ENCODE results near the gene ZCCHC24. TPM values are rescaled to one million over a fixed set of nuclear protein-coding genes. Genes with fewer than 3 reads are reported as not detected.

ZCCHC24 gene
- polyA plus RNA-seq, 6 donors from 2014 or later, result 0.12 to 0.54 (median 0.43) TPM; not detected in 1

DNA sequence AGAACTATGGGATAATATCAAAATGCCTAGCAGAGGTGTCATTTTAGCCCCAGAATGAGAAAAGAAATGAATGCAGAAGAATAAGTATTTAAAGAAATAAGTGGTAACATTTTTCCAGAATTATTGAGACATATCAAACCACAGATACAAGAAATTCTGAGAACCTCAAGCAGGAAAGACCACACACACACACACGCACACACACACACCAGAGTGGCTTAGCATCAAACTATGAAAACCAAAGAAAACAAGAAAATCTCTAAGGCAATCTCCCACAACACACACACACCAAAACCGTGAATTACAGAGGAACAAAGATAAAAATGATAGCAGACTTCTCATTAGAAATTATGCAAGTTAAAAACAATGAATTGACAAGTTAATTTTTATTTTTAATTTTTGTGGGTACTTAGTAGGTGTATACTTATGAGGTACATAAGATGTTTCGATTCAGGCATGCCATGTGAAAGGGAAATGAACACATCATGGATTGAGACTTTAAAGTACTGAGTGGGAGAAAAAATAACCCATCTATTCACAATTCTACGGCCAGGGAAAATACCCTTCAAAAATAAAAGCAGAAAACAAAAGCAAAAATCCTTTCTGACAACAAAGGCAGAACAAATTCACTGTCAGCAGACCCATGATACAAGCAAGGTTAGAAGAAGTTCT, 83.6 kb downstream of the ZCCHC24 start:
- Mint-ChIP-seq H3K4me3 (no peak overlapping the region), H3K27me3 (peaks cover 0 to 5% (median 0%) of the 10 kb centered on the region in 3 donors), H3K4me1 (peaks cover 4 to 22% (median 8%) of the 10 kb centered on the region in 3 donors), H3K27ac (peak overlapping the region in 1 of 6 donors; percentile 1), H3K36me3 (peaks cover 0 to 4% of the 10 kb centered on the region in 2 donors), H3K9me3 (no peaks in the 10 kb centered on the region)
- DNase-seq, result no peak
- no peak for ATAC-seq (ENCODE audit: low read depth in 2 of 2)

GRCh38 chr10:79360499-79361342, 84.7 kb downstream of the ZCCHC24 start:
- Mint-ChIP-seq H3K9me3 (no peaks in the 10 kb centered on the region), H3K36me3 (peaks cover 0 to 4% of the 10 kb centered on the region in 2 donors), H3K27me3 (peaks cover 0 to 4% (median 0%) of the 10 kb centered on the region in 3 donors), H3K27ac (no peak overlapping the region), H3K4me1 (peaks cover 7 to 30% (median 14%) of the 10 kb centered on the region in 3 donors), H3K4me3 (no peak overlapping the region)
- ATAC-seq (ENCODE audit: low read depth in 2 of 2) (no peak), DNase-seq (no peak)

DNA sequence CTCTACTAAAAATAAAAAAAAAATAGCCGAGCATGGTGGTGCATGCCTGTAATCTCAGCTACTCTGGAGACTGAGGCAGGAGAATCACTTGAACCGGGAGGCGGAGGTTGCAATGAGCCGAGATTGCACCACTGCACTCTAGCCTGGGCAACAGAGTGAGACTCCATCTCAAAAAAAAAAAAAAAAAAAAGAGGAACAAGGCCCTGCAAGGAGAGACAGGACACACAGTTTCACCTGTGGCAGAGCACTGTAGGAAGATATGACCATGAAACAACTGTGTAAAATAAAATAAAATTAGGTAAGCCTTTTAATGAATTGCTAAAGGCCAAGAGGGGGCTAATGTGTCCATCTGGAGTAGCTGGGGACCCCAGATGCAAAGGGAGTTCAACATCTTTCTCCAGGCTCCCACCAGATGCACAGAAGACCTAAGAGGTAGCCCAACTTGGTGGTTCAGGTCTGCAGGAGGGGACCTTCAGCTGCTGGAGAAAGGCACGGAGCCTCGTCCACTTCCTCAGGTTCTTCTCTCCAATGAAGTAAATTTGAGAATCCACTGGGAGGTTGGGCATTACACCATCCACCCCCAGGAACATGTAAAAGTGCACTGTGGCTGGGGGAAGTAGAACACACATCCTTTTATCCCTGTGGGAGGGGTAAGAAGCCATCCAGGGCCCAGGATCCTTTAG, 85.5 kb downstream of the ZCCHC24 start:
- peak; percentile 69 to 84 for ATAC-seq (ENCODE audit: low read depth in 2 of 2)
- no peak overlapping the region for H3K27ac Mint-ChIP-seq

DNA sequence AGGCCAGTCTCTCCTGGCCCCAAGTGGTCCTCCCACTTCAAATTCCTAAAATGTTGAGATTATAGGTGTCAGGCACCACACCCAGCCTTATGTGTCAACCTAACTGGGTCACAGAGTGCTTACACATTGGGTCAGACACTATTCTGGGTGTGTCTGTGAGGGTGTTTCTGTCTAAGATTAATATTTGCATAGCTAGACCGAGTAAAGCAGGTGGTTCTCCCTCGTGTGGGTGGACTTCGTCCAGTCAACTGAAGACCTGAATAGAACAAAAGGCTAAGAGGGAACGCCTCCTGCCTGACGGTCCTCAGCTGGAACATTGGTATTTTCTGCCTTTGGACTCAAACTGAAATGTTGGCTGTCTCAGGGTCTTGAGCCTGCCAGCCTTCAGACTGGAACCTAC, 86.6 kb downstream of the ZCCHC24 start:
- H3K4me1 Mint-ChIP-seq, result peaks cover 20 to 49% (median 25%) of the 10 kb centered on the region in 3 donors
- peaks cover 0 to 4% (median 0%) of the 10 kb centered on the region in 3 donors for H3K27me3 Mint-ChIP-seq
- peaks cover 0 to 4% of the 10 kb centered on the region in 2 donors for H3K36me3 Mint-ChIP-seq
- no peaks in the 10 kb centered on the region for H3K9me3 Mint-ChIP-seq
- H3K4me3 Mint-ChIP-seq, result no peak overlapping the region
- H3K27ac Mint-ChIP-seq, result peak overlapping the region in 3 of 6 donors; percentile 6 to 84 (median 82)
- DNase-seq, result no peak
- no peak for ATAC-seq (ENCODE audit: low read depth in 2 of 2)

More for the DNA sequence above, 85.5 kb downstream of the ZCCHC24 start:
- H3K4me3 Mint-ChIP-seq, result no peak overlapping the region
- H3K27me3 Mint-ChIP-seq, result peaks cover 0 to 4% (median 0%) of the 10 kb centered on the region in 3 donors
- no peaks in the 10 kb centered on the region for H3K9me3 Mint-ChIP-seq
- H3K36me3 Mint-ChIP-seq, result peaks cover 0 to 4% of the 10 kb centered on the region in 2 donors
- peaks cover 13 to 38% (median 18%) of the 10 kb centered on the region in 3 donors for H3K4me1 Mint-ChIP-seq
- DNase-seq, result no peak

- Mint-ChIP-seq H3K27ac (no peak overlapping the region), H3K4me1 (peaks cover 28 to 62% (median 36%) of the 10 kb centered on the region in 3 donors), H3K4me3 (peak overlapping the region in 1 of 8 donors; percentile 44), H3K27me3 (peaks cover 0 to 4% (median 0%) of the 10 kb centered on the region in 3 donors), H3K36me3 (peaks cover 6 to 13% of the 10 kb centered on the region in 2 donors), H3K9me3 (no peaks in the 10 kb centered on the region)
- DNase-seq (no peak), ATAC-seq (ENCODE audit: low read depth in 2 of 2) (no peak)
Measured at GRCh38 chr10:79357180-79357579, 88.2 kb downstream of the ZCCHC24 start.

DNA sequence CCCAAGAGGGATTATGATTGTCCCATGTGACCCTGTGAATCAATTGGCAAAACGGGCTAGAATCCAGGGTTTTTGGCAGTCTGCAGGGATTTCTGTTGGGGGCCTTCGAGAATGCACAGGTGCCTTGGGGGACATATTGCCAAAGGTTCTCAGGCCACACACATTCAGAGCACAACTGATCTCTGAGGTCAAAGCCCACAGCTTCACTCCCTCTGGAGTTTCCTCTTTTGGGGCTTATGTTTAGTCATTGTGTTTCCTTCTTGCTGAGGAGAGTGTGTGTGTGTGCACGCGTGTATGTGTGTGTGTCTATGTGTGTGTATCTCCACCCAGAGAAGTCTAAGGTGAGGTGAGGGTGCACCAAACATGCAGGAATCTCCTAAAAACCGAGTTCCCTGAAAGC, 89.3 kb downstream of the ZCCHC24 start:
- H3K9me3 Mint-ChIP-seq, result no peaks in the 10 kb centered on the region
- H3K4me1 Mint-ChIP-seq, result peaks cover 28 to 63% (median 38%) of the 10 kb centered on the region in 3 donors
- H3K36me3 Mint-ChIP-seq, result peaks cover 7 to 15% of the 10 kb centered on the region in 2 donors
- ATAC-seq (ENCODE audit: low read depth in 2 of 2), result peak in 1 of 2 donors; percentile 22
- DNase-seq, result no peak
- H3K27ac Mint-ChIP-seq, result peak overlapping the region in 1 of 6 donors; percentile 94
- H3K27me3 Mint-ChIP-seq, result peaks cover 0 to 4% (median 0%) of the 10 kb centered on the region in 3 donors
- peak overlapping the region in 1 of 8 donors; percentile 61 for H3K4me3 Mint-ChIP-seq

DNA sequence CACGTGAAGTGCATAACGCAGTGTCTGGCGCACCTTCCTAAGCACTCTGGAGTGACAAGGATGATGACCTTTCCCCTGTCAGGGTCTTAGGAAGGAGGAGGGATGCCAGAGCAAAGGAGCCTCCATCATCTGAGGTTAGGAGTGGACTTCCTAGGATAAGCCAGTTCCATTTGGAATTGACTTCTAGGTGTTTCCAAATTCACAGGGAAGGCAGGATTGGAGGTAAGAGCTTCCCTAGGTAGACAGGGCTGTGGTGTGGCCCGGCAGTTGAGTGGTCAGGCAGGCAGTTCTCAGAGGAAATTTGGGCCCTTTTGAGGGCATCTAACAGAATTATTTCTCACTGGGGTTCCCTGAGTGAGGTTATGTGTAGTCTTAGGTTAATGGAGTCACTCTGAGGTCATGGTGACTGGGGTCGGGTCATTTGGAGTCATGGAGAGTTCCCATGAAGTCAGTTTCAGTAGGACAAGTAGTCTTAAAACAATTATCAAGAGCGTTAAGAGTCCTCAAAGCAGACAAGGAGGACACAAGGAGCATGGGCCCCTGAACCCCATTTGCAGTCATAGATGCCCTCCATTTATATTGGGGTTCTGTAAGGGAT, 89.9 kb downstream of the ZCCHC24 start:
- Mint-ChIP-seq H3K4me1 (peaks cover 28 to 62% (median 38%) of the 10 kb centered on the region in 3 donors), H3K9me3 (no peaks in the 10 kb centered on the region), H3K27me3 (peaks cover 0 to 3% (median 0%) of the 10 kb centered on the region in 3 donors), H3K36me3 (peaks cover 4 to 15% of the 10 kb centered on the region in 2 donors), H3K27ac (peak overlapping the region in 3 of 6 donors; percentile 67 to 94 (median 92)), H3K4me3 (no peak overlapping the region)
- ATAC-seq (ENCODE audit: low read depth in 2 of 2), result no peak
- DNase-seq, result no peak

GRCh38 chr10:79354615-79355014, 90.8 kb downstream of the ZCCHC24 start:
- no peak for ATAC-seq (ENCODE audit: low read depth in 2 of 2)
- Mint-ChIP-seq H3K9me3 (no peaks in the 10 kb centered on the region), H3K4me3 (peak overlapping the region in 1 of 8 donors; percentile 74), H3K27ac (peak overlapping the region in 2 of 6 donors; percentile 31), H3K4me1 (peaks cover 25 to 58% (median 35%) of the 10 kb centered on the region in 3 donors), H3K27me3 (no peaks in the 10 kb centered on the region), H3K36me3 (peaks cover 3 to 22% of the 10 kb centered on the region in 2 donors)
- DNase-seq, result no peak

DNA sequence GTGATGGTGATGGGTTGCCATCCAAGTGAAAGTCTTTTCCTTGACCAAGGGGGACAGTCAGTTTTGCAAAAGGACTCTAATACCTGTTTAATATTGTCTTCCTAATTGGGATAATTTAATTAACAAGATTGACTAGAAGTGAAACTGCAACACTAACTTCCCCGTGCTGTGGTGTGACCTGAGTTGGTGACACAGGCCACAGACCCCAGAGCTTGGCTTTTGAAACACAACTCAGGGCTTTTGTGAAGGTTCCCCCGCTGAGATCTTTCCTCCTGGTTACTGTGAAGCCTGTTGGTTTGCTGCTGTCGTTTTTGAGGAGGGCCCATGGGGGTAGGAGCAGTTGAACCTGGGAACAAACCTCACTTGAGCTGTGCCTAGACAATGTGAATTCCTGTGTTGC, 91.3 kb downstream of the ZCCHC24 start:
- ATAC-seq (ENCODE audit: low read depth in 2 of 2) (peak; percentile 51 to 69), DNase-seq (no peak)
- Mint-ChIP-seq H3K4me3 (peak overlapping the region in 2 of 8 donors; percentile 29 to 74), H3K27me3 (no peaks in the 10 kb centered on the region), H3K36me3 (peaks cover 3 to 23% of the 10 kb centered on the region in 2 donors), H3K27ac (peak overlapping the region in 5 of 6 donors; percentile 31 to 78 (median 53)), H3K9me3 (no peaks in the 10 kb centered on the region), H3K4me1 (peaks cover 27 to 60% (median 39%) of the 10 kb centered on the region in 3 donors)

- Mint-ChIP-seq H3K36me3 (peaks cover 3 to 23% of the 10 kb centered on the region in 2 donors), H3K27me3 (no peaks in the 10 kb centered on the region), H3K4me1 (peaks cover 32 to 60% (median 43%) of the 10 kb centered on the region in 3 donors), H3K27ac (peak overlapping the region in 2 of 6 donors; percentile 44 to 53), H3K4me3 (peak overlapping the region in 2 of 8 donors; percentile 26 to 29), H3K9me3 (no peaks in the 10 kb centered on the region)
- DNase-seq, result no peak
- no peak for ATAC-seq (ENCODE audit: low read depth in 2 of 2)
Measured at GRCh38 chr10:79353726-79354125, 91.7 kb downstream of the ZCCHC24 start.

GRCh38 chr10:79353000-79353406, 92.4 kb downstream of the ZCCHC24 start:
- H3K4me1 Mint-ChIP-seq, result peaks cover 36 to 62% (median 50%) of the 10 kb centered on the region in 3 donors
- peaks cover 3 to 23% of the 10 kb centered on the region in 2 donors for H3K36me3 Mint-ChIP-seq
- H3K27me3 Mint-ChIP-seq, result no peaks in the 10 kb centered on the region
- H3K4me3 Mint-ChIP-seq, result peak overlapping the region in 1 of 8 donors; percentile 21
- DNase-seq, result no peak
- H3K9me3 Mint-ChIP-seq, result no peaks in the 10 kb centered on the region
- H3K27ac Mint-ChIP-seq, result peak overlapping the region in 1 of 6 donors; percentile 57
- ATAC-seq (ENCODE audit: low read depth in 2 of 2), result no peak

- no peaks in the 10 kb centered on the region for H3K9me3 Mint-ChIP-seq
- no peak for DNase-seq
- peaks cover 36 to 62% (median 51%) of the 10 kb centered on the region in 3 donors for H3K4me1 Mint-ChIP-seq
- no peak overlapping the region for H3K4me3 Mint-ChIP-seq
- H3K27me3 Mint-ChIP-seq, result no peaks in the 10 kb centered on the region
- H3K36me3 Mint-ChIP-seq, result peaks cover 3 to 23% of the 10 kb centered on the region in 2 donors
- no peak for ATAC-seq (ENCODE audit: low read depth in 2 of 2)
- H3K27ac Mint-ChIP-seq, result no peak overlapping the region
Measured at GRCh38 chr10:79352035-79352877, 93.2 kb downstream of the ZCCHC24 start.

Measured in naive B cell (primary cell).